COLO668 (cell line): ENCODE results near the gene FRMD3.

Experiments used
- DNase-seq: peaks from one replicate; lab custom pipeline; 2025; ENCODE audit not compliant: unreplicated experiment; lab: John Stamatoyannopoulos, UW

Gene FRMD3

DNA sequence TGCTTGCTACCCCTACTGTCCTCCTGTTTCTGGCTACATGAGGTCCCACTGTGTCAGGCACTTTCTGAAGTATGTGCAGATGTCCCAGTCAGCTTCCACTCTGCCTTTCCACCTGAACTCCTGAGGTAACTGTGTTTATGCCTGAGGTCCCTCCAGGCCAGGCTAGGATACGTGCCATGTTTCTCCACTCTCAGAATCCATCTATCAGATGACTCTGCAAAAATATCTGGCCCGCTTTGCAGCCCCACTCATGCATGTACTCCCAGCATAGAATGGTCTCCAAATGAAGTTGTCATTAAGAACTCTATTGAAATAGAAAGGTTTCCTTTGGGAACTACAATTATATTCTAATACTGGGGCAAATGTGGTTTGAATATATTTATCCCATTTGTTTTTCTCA, 243.4 kb downstream of the FRMD3 start:
- no peak for DNase-seq

DNA sequence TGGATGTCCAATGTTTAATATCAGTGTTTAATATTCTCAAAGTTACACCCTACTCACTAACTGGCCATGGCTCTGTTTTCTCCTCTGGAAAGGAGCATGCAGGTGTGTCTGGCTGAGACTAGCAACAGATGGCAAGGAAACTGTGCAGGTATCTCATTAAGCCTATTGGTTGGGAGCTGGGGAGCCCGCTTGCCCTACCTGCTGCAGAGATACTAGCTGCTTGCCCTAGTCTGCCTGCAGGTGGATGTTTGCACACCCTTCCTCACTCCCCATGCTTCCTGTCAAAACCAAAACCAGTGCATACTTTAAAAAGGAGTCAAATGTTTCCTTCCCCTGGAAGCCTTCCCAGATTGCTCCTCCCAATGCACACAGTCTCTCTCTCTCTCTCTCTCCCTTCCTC, 247.0 kb downstream of the FRMD3 start:
- DNase-seq, result no peak

DNA sequence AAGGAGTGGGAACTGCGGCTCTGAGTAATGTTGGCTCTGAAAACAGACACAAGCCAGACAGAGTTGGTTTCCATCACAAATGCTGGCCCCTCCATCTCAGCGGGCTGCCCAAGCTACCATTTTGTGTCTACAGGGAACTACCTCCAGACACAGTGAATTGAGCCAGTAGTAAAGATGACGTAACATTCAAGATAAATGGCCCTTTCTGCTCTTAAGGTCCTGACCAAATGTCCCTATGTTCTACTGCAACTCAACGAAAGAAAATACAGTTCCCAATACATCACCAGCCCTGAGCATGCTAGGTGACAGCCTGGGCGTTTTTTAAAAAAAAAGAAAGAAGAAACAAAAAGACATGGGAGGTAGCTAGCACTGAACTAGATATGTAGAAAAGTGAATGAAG, 247.5 kb downstream of the FRMD3 start:
- no peak for DNase-seq

DNA sequence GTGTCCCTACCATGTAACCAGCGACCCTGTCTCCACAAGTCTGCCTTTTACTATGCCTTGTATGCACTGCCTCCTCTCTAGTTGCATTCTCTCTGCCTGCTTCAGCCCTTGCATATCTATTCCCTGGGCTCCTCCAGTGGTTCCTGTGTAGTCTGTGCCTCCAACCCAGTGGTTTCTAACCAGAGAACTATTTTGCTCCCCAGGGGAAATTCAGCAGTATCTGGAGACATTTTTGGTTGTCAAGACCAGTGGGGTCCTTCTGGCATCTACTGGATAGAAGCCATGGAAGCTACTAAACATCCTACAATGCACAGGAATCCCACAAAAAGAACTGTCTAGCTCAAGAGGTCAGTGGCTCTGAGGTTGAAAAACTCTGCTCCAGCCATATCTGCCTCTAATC, 251.2 kb downstream of the FRMD3 start:
- no peak for DNase-seq

DNA sequence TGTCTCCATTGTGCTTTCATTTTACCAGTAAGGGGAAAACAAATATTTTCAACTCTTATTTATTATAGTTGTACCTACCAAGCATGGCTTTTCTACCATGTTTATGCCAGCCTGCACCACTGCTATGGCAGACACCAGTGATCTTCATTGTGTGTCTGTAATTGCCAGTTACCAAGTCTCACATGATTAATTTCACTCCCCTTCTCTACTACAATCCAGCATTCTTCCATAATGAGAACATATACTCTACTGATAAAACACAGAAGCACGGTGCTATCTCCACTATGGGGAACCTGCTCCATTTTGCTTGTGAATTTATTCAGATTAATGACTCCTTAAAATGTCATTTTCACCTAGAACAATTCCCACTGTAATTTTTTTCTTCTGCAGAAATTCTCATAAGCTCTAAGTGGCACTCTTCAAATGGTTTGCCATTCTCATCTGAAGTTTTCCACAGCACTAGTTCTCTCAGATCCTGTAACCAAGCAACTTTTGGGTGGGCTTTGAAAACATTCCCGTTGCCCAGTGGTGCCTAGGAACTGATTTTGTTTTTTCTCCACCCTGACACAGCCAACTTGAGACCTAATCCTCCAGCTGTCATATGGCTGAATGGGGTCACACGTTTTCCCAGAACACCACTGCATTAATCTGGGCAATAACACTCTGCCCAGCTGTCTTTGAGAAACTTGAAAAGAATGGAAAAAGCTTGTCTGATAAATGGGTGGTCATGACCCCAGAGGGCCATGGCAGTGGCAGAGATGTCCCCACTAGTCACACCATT, 252.6 kb downstream of the FRMD3 start:
- no peak for DNase-seq

DNA sequence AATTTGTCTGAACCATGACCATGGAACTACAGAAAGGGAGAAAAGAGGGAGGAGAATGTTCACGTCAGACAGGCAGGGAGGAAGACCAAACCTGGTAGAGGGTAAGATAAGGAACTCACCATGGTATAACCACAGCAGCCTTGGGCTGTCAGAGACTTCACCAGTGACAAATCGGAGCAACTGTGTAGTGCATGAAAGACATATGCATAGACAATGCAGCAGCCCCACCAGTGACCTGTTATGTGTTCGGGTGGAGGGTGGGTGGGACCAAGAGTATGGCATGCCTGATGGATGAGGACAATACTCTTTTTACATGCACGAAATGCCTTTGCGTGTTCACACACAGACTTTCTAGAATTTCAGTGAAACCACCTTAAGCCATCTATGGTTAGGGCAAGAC, 253.5 kb downstream of the FRMD3 start:
- DNase-seq, result no peak

DNA sequence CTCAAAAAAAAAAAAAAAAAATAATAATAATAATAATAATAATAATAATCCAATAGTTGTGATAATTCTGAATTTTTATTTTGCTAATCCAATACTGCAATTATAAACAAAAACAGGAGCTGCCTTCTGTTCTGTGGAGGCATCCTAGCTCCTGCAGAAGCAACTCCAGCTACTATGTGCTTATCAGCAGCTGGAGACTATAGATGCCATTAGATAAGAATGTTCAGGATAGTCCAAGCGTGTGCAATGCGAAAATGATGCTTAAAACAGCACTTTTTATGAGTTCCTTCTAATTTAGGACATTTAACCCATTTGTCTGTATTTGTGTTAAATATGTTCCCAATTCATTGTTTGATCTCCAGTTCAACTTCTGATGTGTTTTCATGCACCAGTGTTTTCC, 254.7 kb downstream of the FRMD3 start:
- DNase-seq, result no peak

DNA sequence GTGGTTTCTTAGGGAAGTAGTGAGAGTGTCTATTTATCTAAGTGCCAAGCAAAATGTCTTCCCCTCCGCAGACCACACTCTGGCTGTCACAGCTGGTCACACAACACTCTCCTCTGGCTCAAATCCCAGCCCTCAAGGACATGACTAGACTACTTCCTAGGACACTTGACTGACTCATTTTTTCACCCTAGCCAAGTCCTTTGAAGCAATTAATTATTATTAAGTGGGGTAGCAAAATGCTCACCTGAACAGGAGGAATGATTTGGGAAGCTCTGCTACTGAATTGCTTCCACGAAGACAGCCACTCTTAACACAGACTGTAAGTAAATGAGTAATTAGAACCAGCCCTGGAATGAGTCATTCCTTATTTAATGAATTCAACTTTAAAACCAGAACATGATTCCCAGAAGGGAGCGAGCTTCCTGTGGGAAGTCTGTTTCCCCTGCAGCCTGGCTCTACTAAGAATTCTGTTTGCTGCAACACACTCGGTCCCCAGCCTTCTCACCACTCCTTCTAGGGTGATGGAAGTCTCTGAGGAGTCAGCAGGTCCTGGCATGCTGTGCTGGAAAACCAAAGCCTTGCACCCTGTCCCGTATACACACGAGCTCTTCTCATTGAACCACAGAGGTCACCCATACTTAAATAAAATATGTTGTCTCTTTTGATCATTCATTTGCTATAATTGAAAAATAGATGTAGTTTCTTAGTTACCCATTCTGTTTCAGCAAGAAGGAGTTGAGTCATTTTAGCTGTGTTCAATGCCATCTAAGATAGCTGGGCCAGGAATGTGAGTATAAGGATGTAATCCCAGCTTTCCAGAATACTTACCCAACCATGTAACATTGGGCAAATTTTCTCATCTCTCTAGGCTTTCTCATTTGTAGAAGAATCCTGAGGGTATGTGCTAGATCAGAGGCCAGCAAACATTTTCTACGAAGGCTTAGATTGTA, 256.6 kb downstream of the FRMD3 start:
- DNase-seq, result no peak

DNA sequence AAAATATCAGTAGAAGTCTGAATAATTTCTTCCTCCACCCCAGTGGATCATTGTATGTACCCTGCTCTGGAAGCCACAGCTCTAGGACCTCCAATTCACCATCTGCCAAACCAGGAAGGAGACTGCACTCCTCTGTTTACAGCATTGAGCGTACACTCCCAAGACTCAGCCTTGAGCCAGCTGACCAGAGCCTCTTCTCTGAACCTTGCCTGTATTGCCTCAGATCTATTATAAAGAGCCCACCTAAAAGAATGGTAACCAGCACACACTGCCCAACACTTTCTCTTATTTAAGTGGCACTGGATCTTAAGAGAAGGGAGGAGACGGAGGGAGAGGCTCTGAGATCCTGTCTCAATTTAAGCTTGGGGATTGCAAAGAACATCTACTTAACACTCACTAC, 257.4 kb downstream of the FRMD3 start:
- no peak for DNase-seq

DNA sequence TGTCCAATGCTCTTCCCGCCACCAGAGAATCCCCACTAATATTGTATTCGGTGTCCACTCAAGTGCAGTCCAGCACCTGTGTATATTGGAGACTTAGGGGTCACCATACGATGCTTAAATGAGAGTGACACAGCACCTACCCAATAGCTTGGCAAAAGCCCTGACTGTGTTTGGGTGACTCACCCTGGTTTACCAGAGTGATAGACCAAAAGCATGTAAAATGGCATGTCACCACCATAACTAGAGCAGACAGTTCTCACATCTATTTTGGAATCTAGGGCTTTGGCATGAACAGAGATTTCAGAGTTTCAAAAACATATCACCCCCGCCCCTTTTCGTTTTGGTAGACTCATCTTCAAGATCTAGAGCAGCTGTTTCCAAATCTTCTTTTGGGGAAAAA, 257.9 kb downstream of the FRMD3 start:
- DNase-seq, result no peak

DNA sequence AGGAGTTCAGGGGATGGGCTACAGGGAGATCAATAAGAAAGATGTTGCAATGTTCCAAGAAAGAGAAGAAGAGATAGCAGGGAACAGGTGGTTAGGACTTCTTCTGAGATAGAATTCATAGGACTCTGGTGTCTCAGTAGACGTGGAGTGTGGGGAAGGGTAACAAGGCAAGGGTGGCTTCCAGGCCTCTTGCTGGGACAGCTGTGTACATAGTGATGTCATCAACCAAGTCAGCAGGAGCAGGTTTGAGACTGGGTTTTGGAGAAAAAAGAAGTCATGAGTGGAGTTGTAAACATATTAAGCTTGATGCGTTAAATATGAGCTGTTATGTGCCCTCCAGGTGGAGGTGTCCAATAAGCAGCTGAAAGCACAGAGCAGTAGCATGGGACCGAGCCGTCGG, 263.4 kb downstream of the FRMD3 start:
- peak; percentile 9 for DNase-seq

DNA sequence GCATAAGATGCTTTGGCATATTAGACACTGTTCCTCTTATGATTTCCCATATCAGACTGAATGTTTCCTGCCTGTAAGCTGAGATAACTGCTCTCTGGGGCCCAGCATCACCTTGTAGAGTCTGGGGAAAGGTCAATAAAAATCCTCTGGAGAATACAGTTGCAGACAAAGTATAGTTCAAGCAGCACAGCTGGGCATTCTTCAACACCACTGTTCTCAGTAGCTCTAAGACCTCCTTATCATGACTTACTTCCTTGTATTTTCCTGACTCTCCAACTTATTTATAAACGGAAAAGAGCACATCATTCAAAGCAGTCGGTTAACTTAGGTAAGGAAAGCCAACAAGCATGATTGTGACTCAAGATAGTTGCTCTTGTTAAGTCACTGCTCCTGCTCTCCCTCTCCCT, 266.5 kb downstream of the FRMD3 start:
- no peak for DNase-seq

DNA sequence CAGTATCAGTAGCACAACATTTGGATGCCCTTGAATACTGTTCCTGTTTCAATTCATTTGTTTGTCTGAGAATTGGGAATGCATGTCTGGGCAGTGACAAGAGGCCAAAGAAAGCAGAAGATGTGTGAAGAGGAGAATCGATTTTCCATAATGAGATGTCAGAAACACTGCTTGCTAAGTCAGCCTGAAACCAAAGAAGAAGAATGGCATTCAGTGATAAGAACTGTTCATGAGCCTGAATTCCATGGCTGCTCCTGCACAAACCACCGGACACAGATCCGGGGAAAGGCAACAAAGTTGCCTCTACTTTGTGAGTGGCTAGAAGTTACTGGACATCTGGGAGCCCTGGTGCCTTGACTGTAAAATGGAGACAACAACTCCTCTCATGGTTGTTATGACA, 268.1 kb downstream of the FRMD3 start:
- DNase-seq, result no peak

DNA sequence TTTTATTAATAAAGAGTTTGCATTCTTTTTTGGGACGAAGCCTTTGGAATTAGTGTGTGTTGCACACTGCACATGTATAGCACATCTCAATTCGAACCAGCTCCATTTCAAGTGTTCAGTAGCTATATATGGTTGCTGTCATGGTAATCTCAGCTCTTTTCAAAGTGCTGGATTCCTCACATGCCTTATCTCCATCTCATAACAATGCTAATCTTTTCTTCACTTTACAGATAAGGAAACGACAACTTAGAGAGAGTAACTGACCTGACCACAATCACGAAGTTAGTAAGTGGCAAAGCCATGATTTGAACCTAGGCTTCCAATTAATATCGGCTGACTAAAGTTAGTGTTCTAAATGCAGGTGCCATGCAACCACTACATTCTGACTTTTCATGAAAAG, 270.5 kb downstream of the FRMD3 start:
- DNase-seq, result no peak

DNA sequence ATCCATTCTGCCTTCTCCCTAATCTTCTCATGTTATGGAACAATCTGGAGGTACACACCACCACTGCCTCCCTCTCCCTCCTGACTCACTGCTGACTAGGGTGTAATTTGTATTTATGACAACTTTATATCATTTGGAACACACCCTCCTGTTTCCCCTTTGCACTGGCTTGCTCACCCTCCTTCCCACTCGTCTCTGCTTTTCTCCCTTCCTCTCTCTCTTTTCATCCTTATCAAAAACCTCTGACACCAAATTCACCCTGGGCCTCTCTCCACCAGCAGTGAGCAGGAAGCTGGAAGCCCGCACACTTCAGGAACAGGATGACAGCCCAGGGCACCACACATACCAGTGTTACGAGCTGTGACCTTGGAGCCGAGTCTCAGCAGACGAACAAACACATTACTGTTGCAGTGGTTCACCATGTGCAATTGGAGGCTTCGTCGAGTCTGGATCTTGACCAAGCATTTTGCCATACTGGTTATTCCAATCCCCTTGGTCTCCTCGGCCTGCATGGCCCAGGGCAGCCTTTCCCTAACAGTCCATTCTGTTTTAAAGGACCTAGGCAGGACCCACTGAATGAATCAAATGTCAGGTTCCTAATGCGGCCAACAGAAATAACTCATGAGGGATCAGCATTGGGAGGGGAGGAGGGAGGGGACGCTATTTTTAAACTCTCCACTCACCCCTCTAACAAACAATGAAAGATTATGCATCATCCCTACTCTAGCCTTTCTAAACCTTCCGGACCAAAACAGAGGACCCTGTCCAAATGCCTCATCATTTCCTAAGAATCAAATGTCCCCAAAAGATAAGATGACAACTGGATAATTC, 271.3 kb downstream of the FRMD3 start:
- no peak for DNase-seq

DNA sequence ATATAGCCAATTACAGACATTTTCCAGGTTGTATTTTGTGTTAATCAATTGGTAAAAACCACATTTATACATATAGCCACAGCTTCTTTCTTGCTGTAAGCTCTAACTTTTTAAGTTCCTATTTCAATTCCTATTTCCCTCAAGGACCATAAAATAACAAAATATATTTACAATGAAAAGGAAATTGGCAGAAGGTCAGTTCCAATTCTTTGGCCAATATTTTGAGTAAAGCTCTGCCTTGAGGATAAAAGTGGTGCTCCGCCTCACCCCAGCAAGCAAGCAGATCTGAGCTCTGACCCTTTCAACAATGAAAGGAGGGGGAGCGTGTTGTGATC, 271.9 kb downstream of the FRMD3 start:
- no peak for DNase-seq

DNA sequence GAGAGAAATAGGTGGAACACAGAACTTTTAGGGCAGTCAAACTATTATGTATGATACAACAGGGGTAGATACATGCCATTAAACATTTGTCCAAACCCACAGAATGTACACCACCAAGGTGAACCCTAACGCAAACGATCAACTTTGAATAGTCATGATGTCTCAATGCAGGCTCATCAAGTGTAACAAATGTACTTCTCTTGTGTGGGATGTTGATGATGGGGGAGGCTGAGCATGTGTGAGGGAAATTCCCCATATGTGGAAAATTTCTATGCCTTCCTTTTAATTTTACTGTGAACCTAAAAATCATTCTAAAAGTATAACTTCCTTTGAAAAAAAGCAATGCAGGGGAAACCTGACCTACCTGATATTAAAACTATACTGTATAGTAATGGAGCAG, 273.9 kb downstream of the FRMD3 start:
- no peak for DNase-seq

DNA sequence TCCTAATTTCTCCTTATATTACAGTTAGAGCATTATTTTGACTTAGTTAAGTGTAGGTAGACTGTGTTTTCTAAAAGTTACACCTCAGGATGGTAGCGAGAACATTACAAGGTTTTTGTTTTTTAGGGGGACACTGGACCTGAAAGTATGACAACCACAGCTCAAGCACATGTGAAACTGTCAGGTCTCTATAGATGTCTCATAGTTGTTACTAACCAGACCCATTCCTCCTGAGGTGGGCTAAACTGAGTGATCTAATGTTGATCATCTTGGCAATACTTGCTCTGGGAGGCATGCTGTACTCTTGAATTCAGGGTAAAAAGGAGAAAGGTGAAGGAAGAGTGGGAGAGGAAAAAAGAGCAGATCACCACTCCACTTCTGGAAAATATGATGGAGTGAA, 278.6 kb downstream of the FRMD3 start:
- DNase-seq, result no peak

DNA sequence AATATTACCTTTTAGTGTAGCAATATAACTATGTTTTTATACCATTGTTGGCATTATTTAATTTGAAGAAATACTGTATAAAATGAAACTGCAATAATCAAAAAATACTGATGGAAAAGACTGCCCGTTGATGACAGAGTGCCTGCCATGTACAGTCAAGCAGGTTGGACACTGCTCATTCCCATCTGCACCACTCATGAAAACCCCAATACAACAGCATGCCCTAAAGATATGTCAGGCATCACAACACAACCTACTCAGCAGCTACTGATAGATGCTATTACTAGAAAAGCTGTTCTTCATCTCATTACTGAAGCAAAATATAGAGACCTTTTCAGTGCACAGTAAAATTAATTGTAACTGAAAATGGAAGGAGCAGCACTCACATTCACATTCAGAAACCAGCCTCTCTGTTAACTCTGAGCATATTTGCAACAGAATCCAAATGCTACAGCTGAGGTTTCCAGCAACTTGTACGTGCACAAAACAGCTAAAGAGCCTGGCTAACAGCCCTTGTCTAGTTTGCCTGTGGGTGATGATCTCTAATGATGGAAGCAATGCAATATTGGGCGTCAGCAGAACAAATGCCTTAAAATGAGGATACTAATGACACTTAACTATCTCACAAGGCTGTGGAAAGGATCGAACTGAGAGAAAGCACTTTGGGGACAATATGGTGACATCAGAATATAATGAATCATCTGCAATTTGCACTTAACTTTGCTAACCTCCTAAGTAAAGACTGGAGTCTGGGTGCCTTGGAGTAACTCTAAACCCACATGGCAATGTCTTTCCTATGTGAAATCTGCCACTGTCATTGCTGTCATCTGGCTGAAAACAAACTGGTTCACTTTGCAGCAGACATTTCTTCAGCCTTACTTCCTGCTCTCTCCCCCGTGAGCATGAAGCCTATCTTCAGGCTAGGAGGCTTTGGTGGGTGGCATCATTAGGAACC, 280.0 kb downstream of the FRMD3 start:
- DNase-seq, result no peak

DNA sequence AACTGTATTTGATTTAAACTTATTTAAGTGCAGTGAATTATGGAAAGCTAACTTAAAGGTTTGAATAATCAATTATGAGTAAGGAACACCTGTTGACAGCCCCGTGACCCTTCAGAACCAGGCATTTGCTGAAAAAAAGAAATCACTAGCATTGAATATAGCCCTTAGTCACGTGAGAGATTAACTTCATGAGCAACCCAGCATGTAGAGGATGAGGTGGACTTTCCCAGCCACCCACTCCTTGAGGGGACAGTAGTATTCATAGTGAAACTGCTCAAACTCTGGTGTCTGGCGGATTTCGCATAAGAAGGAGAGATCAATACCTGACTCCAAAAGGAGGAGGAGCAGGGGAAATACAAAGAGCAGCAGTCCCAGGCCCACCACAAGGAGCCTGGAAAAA, 290.5 kb downstream of the FRMD3 start:
- no peak for DNase-seq
